HG03095 (cell line): ENCODE data around the gene FHIT.

ENCODE experiments used
- ATAC-seq: cut with Tn5 transposase; IDR thresholded peaks from one replicate; pipeline ENCODE4 v1.9.1; 2021; ENCODE audit warnings: moderate library complexity; ENCODE audit not compliant: unreplicated experiment

The FHIT gene

DNA sequence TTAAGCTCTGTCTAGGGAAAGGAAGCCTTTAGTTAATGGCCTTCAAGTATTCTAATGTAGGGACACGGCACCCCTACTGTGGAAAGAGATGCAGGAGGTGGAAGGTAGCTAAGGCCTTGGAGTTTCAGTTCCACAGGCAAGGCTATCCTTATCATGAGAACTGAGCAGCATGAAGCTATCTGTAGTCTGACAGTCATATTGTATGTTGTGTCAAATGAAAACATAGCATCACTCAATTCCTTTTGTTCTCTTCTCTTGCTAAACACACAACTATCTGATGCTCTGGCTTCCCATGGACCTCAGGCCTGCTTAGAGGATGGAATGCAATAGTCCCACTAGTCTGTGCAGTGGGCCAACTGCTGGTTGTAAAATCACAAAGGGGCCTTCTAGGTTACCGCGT, 380.9 kb downstream of the FHIT start:
- ATAC-seq, result no peak

- ATAC-seq, result no peak
These were observed 384.1 kb downstream of the FHIT start for GRCh38 chr3:60867200-60867599.

DNA sequence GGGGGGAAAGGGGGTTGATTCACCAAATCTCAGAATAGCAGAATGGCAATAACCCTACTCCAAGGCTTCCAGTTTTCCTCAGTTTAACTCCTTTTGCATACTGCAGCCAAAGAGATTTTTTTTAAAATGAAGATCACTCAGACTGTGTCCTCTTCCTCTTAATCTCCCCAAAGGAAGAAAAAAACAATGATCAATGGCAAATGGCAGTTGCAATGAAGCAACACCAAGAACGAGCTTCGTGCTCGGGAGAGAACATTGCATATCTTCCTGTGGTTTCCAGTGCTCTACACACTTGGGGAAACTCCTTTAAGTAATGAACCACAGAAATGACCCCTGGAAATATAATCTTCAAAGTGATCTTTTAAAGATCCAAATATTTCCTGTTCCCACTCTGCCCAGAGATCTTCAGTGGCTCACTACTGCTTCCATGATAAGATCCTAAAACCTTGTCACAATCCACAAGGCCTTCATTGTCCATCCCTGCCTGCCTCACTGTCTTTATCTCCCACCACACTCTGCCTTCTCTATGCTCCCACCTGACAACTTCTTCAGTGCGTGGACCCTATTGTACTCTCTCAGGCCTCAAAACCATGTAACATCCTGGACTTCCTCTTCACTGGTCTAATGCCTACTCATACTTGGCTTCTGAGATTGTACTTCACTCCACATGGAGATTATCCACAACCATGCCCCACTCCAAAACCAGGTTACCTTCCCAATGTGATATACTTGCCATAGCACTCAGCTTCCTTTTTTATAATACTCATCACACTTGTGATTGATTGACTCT, 394.8 kb downstream of the FHIT start:
- no peak for ATAC-seq

DNA sequence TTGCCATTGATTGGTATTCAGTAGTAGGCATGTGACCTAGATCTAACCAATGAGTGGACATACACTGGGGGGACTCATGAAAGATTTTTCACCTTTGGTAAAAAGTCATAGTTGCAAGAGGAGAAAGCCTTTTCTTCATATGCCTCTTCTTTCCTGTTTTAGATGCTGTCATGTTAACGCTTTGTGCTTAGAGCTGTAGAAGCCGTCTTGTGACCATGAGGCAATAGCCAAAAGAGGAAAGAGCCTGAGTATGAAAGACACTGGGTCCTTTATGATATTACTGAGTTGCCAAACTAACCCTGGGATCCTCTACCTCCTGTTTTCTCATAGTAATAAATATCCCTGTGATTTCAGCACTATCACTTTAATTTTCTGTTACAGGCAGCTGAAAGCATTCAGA, 396.0 kb downstream of the FHIT start:
- ATAC-seq, result no peak

DNA sequence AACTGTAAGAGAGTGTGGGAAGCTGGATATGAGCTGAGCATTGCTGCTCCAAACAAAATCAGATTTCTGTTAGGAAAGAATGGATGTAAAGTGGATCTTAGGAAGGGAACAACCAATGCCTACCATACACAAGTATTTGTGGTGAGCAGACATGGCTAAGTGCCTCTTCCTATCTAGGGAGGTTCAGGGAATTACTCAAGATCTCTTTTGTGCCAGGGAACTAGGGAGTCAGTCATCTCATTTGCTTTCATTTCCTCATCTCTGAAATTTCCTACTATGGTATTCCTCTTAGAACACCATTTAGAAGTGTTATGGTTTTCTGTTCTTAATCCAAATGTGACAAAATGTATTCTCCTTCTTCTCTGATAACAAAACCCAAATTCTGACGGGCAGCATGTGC, 396.5 kb downstream of the FHIT start:
- ATAC-seq, result no peak

- ATAC-seq, result no peak
These were observed 403.5 kb downstream of the FHIT start for GRCh38 chr3:60847791-60848190.

- ATAC-seq, result no peak
These were observed 407.0 kb downstream of the FHIT start for GRCh38 chr3:60844256-60844655.

DNA sequence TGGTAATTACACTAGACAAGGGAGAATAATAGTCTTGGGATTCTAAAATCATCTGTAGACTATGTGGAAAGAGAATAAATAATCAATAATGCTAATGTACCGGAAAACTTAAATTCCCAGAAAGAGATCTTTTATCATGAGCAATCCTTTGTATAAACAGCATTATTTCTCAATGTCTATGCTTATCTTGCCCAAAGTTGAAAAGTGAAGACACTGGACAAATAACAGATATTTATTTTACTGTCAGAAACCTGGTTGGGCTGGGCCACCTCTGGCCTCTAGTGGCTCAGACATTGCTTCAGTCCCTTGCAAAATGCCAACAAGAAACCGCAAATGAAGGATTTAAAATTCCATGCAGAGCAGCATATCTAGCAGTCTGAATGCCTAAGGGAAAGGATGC, 409.9 kb downstream of the FHIT start:
- no peak for ATAC-seq

DNA sequence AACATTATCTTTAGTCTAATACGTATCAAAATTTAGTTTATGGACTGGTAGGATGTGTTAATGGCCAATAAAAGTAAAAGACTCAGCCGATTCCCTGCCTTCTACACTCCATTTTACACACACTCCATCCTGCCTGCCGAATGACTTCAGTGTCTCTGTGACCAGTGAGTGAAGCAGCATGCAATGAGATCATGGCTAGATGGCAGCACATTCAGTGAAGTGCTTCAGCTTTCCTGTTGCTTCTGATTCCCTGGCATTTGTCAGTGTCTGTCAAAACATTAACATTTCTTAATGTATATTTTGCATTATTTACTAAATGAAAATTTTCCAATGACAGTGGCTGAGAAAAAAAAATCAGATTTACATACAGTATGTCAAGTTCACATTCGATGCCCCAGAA, 412.0 kb downstream of the FHIT start:
- ATAC-seq, result no peak

- no peak for ATAC-seq
These were observed 415.5 kb downstream of the FHIT start for GRCh38 chr3:60835796-60836195.

GRCh38 chr3:60829058-60829457, 422.2 kb downstream of the FHIT start:
- no peak for ATAC-seq

DNA sequence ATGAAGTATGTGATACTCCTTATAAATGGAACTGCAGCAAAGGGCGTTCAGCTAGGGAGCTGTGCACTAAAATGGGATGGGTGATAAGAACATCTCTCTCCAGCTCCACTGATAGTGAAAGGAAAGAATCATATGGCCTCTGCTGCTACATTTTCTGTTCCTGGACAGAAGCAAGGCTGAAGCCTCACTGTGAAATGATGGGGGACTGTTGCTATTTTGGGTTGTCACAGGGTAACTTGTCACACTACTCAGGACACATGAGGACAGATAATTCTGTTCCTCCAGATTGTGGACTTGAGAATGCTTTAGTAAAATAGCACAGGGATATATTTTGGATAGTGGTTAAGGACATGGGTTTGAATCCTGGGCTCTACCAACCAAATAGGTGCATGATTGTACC, 423.6 kb downstream of the FHIT start:
- no peak for ATAC-seq

DNA sequence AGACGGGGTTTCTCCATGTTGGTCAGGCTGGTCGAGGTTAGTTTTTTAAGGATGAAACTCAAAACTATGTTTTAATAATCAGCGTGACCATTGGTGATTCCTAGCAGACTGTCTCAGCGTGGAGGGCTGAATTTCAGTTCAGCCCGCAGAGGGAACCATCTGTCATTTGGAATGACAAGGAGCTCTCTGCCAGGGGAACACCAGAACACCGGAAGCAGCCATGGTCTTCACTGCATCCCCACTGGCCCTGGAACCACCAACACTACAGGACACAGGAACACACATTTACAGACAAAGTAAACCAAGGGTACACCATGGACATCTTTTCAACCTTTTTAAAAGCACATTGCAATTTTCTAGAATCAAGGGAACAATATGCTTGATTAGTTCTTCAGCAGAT, 424.7 kb downstream of the FHIT start:
- no peak for ATAC-seq

DNA sequence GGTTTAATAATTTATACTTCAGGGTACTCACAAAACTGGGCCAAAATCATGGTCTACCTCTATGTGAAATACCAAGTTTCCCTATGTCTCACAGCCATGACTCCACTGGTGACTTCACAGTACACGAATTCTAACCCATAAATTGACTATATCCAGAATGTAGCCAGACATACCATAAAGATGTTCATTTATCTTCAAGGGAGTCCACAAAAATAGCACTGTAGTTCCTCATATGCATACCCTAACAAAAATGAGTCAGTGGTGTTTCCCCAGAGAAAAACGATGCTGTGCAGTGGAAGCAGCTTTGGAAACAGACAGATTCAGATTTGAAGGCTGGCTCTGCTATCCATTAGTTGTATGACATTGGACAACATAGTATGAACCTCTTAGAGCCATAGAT, 438.8 kb downstream of the FHIT start:
- no peak for ATAC-seq

- ATAC-seq, result no peak
These were observed 440.4 kb downstream of the FHIT start for GRCh38 chr3:60810881-60811280.

- no peak for ATAC-seq
These were observed 441.2 kb downstream of the FHIT start for GRCh38 chr3:60809857-60810610.

DNA sequence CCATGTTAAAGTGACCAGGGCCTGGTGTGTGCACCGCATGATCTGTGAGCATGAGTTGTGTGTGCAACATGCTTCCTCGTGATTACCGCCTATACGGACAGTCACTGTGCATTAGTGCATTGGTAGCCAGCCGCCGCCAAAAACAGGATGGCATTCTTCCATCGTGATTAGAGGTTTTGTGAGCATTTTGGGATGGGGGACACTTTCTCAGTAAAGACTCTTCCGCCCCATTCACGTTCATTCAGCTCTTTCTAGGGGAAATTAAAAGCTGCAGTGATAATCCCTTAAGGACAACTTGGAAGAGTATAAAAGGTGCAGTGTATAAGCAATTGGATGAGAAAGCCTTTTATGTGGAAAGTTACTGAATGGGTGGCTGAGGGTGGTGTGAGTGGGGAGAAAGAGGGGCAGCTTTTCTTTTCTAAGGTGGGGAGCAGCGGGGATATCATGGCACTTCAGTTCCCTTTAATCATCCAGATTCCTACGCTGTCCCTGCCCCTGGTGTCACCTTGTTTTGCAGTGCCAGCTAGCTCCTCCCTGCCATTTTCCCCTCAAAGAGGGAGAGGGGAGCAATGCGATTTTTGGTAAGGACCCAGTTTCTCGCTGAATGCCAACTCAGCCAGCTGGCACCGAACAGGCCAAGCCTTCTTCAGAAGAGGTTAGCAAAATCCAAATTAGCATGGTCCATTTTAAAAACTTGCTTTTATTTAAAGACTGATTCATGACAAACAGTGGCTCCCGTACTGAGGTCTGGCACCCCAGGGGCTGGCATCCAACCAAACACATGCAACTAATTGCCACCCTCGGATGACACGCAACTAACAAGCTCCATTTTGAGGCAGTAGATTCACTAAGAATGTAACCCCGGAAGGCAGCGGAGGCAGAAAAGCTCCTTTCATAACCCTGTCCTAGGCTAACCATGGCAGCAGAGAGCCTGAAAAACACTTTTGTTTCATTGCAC, 447.8 kb downstream of the FHIT start:
- no peak for ATAC-seq

DNA sequence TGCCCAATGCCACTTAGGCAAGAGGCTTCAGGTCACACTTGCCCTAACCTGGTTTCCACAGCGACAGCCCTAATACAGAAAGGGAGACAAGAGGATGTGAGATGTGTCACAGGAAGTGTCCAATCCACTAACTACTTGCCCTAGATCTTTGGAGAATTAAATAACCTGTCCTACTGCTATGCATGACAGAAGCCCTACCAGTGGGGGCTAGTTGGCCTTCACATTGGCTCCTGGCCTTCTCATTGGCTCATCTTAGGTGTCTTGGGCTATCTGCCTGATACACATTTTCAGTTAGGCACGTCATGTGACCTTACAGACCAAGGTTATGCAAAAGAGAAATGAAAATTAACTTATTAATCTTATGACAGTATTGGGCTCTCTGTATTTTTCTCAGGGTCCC, 449.9 kb downstream of the FHIT start:
- ATAC-seq, result no peak

- ATAC-seq, result no peak
These were observed 452.8 kb downstream of the FHIT start for GRCh38 chr3:60798456-60798855.

DNA sequence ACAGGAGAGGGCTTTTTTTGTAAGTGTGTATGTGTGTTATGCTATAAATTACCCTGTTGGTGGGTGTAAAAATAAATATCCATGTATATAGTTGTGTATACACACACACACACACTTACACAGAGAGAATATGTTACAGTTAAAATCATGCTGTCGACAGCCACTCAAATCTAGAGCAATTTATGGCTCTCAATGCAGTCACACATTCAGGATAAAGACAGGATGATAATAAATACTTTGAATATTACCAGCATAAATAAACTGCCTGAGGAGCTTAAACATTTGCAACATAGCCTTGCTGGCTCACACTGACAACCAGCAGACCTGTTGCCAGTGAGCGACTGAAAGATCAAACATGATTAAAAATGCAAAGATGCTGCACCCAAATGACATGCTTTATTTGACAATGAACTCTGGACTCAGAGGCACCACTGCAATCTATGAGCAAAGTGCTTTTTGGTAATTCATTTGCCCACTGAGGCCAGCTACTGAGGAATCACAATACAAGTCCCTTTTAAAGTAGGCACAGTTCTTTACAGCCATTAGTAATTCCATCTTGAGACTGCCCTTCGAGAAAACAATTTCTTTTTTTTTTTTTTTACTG, 458.9 kb downstream of the FHIT start:
- ATAC-seq, result no peak

- ATAC-seq, result no peak
These were observed 463.1 kb downstream of the FHIT start for GRCh38 chr3:60788185-60788584.
